Stimulated activated CD8-positive, alpha-beta memory T cell treated with anti-CD3 and anti-CD28 coated beads, Interleukin-7, amount 100 ng/mL, for 48 hours (primary cell): ENCODE results near the gene TMSB10.

Experiments used
- DNase-seq, 2 donors: peaks; one replicate each; pipeline ENCODE4 v3.0.0-alpha.2; 2020; ENCODE audit warnings: low read depth in 1 of 2; ENCODE audit errors: extremely low read depth in 1 of 2

Gene TMSB10

DNA sequence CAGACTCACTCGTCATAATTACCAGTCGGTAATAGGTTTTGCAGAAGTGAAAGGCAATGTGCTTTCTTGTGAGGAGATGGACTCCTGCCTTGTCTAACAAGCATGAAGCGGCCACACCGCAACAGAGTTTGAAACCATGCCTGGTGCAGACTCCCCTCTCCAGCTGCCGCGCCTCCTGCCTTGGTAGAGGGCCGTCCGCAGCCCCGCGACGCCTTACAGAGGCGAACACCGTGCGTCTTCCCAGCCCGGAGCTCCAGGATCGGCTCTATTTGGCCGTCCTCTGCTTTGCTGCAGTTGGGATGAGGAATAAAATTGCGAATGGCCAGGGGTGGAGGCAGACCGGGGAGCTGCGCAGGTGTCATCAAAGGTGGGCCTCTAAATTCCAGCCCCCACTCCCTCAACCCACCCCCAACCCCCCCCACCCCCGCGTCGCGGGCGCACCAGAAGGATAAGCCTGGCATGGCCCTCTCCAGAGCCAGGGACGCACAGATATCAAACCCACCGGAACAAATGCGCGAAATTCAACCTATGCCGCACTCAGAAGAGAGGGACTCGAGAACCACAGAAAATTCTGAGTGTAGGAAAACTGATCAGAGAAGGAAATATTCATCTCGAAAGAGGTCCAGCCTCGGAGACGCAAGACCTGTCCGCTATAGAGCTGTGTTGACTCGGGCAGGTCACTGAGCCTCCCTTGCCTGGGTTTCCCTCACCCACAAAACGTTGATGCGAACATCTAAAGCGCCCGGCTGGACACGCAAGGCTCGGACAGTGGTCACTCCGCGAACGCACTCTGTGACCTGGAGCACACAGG is 25.7 kb upstream of the TMSB10 start:
- no peak for DNase-seq

DNA sequence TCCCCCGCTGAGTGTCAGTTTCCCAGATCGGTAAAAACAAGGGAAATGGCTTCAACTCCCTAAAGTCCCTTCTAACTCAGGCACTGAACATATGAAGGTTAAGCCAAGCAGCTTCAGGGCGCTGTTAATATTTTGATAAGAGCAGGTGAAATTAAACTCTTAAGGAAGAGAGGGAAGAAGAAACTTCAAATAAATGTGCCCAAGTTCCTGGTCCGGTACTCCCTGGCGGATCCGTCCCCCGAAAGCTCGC is 25.1 kb upstream of the TMSB10 start:
- DNase-seq = no peak

DNA sequence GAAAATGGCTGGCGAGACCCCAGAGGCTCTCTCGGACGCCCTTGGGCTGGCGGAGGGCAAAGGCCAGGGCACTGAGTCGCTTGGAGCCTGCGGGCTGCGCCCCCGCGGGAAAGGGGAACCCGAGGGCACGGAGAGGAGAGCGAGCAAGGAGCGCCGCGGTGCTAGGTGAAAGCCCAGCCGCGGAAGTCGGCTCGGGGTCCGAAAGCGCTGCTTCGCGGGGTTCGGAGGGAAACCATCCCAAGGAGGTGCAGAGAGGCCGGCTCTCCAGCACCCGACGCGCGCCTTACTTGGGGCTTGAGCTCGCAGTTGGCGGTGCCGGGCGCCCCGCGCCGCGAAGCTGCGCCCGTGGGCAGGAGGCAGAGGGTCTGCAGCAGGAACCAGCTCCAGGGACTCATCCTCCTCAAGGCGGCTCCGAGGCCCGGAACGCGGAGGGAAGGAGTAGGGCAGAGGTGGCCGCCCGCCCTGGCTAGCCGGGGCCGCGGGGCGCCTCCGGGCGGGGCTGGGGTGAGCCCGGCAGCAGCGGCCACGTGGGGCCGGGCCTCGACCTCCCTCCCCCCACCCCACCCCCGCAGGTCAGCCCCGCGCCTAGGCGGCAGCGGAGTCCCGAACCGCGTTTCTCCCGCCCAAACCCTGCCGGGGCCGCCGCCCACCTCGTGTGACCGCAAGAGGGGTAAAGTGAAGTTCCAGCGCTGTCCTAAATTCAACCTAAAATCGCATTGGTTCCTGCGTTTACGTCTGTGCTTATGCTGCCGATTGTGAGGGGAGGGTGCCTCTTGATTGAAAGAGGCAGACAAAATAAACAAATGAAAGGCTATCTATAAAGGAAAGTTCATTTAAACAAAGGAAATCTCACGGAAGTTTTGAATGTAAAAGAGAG is 24.6 kb upstream of the TMSB10 start, which contains the start of gene TRABD2A:
TRABD2A (minus strand) TSS at position 440 of the 877 bp plus-strand sequence; CDS start at position 395, 45 bp downstream.
- peak in 1 of 2 donors; percentile 63 for DNase-seq

DNA sequence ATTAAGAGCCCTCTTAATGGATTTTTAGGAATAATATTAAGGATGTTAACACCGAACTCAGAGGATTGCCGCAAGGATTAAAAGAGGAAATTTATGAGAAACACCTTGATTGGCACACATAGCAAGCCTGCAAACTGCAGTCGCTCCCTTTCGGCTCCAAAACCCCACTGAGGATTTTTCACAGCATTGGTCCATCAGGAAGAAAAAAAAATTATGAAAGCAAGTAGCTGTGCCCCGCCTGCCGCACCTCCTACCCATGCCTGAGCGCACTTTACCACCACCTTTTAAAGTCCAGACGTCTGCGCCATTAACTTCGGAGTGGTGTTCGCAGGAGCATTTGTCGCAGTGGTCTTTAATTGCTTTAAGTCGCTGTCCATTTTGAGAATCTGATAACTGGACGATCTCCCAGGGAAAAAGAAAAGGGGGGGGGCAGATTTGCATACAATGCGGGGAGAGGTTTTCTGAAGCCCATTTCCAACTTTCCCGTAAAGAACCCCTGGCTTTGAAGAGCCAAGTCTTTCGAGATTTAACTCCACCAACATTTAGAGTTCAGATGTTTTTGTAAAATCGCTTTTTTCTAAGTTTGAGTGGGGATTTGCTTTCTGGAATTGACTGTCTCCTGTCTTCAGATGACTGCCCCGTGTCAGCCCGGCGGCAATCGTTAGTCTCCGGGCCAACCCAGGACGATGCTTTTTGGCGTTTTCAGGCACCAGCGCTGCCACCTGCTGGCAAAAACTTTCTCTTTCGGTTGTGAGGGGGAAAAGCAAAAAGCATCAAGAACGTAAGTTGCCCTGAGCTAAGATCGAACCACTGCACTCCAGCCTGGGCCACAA is 23.7 kb upstream of the TMSB10 start:
- peak; percentile 72 to 78 for DNase-seq

DNA sequence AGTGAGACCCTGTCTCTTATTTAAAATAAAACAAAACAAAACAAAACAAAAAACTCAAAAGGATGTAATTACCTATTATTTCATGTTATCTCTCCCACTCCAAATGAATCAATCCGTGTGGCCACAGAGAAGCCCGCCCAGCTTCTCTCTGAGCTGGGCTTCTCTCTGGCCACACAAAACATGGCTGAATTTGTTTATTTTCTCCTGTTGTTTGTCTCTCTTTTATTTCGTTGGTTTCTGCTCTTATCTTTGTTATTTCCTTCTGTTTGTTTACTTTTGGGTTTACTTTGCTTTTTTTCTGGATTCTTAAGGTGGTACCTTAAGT is 23.1 kb upstream of the TMSB10 start:
- no peak for DNase-seq

DNA sequence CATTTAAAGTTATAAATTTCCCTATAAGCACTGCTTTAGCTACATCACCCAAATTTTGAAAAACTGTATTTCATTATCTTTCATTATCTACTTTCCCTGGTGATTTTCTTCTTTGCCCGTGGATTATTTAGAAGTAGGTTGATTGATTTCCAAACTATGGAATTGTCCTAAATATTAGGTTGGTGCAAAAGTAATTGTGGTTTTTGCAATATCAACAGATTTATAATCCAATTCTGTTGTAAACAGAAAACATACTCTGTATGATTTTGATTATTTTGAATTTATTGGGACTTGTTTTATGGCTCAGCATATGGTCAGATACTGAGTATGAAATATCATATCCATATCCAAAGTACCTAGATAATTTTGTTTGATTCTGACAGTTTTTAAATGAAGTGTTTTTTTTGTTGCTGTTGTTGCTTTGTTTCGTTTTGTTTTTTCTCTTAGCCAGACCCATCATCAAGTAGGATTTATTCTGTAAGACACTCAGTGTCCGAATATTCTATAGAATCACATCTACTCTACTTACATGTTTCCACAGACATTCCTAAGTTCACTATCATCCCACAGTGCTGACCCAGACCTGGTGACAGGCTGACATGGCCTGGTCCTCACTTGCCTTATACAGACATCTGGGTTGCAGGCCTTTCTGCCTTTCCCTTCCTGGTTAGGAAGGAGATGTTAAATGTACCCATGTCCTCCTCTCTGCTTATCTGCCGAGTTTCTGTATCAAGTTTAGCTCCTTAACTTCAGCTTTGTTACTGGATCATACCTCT is 22.5 kb upstream of the TMSB10 start:
- DNase-seq = no peak

DNA sequence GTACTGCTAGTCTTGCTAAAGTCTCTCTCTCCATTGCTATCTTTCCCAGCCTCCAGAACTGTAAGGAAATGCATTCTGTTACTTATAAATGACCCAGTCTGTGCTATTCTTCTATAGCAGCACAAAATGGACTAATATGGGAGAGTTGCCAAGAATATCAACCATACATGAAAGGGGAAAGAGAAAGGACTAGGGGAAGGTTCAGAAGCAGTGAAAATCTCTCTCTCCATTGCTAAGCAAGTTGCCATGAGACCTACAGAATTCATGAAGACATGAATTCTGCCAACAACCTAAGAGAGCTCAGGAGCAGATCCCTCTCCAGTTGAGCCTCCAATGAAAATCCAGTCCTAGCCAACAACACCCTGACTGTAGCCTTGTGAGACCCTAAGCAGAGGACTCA is 21.0 kb upstream of the TMSB10 start:
- no peak for DNase-seq

DNA sequence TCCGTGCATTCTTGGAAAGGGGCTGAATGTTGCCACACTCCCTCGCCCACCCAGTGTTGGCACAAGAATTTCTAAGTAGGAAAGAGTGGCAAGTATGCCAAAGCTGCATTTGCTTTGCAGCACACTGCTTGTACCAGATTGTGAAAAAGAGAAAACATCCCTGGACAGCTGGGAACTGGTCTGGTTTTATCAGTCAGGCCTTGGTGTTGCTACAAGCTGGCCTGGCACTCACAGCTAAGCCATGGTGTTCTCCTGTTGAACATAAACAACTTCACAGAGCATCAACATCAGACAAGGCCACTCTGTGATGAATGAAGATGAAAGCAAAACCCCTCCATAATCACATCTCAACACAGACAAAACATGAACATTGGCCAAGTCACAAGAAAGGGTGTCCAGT is 20.3 kb upstream of the TMSB10 start:
- no peak for DNase-seq

DNA sequence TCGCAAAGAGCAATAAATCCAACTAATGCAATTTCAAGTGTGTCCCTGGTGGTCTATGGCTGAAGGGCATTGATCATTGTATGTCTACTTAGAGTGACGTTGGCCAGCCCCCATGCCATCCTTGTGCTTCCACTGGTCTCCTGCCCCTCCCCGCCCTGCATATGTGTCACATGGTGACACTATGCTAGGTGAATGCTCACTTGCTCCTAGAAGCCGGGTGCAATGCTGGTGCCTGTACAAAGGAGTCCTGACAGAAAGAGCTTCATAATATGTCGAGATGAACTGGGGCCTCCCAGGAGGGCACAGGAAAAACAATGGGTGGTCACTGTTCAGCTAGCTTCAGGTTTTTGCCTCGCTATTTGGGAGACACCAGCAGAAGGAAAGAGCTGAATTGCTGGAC is 18.7 kb upstream of the TMSB10 start:
- no peak for DNase-seq

DNA sequence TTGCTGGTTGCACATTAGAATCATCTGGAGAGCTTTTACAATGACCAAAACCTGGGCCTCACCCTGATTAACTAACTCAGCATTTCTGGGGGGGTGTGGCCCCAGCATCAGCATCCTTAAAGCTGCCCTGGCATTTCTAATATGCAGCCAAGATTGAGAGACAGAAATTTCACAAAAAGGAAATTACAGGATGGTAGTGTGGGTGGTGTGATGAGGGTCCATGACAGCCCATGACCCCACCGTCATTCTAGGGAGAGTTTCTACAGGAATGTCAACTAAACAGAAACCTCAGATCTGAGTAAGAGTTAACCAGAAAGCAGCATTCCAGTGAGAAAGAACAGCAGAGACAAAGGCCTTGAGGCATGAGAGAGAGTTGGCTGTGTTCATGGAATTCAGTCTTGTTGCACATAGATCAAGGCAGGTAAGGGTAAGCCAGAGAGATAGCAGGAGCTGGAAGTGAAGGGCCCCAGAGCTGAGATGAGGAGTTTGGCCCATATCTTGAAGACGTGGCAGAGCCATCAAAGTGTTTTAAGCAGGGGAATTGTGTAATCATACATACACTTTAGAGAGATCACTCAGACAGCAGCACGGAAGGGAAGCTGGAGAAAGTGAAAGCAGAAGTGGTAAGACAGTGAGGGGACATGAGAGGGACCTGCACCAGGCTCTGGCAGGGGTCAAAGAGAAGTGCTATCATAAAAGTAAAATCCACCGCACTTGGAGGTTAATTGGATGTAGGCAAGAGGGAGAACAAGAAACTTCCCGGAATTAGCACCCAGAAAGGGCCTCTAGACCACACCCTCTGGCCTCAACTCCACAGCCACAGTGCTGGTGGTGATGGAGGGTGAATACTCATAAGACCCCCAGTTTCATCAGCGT is 16.8 kb upstream of the TMSB10 start:
- DNase-seq = no peak

DNA sequence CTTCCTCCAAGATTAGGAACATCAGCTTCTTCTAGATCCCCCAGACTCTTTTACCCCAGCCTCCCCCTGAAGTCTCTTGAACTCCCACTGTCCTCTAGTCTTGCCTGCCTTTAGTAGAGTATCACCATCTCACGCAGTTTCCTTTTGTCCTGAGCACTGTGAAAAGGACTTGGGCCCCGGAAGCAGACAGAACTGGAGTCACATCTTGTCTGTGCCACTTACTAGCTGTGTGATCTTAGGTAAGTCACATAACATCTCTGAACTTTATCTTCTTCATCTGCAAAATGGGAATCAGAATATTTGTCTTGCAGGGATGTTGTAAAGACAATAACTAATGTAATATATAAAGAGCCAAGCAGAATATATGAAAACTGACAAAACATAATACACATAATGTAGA is 16.1 kb upstream of the TMSB10 start:
- DNase-seq = no peak

DNA sequence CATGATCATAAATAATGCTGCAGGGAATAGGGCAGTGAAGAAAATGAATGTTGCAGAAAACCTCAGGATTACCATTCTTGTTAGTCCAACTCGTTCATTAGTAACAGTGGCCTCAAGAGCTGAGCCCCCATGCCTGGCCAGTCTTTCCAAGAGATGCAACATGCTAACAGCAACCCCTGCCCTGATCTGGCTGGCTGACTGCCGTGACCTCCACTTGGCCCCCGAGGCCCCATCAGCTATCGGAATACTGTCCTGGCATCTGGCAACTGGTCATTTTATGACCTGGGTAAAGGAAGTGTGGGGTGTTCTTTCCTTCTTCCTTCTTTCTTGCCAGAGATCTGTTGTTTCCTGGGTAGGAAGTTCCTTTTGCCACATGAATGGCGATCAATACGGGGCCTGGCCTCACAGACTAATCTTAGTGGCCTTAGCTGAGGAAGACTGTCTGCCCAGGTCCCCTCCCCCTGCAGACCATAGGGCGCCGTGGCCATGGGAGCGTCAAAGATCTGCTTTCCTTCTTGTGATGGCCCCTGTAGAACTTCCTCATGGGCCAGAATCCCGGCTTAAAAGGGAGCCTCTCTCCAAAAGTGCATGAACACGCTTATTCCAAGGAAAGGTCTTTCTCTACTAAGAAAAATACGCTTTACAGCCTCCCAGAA is 14.0 kb upstream of the TMSB10 start:
- DNase-seq = no peak

DNA sequence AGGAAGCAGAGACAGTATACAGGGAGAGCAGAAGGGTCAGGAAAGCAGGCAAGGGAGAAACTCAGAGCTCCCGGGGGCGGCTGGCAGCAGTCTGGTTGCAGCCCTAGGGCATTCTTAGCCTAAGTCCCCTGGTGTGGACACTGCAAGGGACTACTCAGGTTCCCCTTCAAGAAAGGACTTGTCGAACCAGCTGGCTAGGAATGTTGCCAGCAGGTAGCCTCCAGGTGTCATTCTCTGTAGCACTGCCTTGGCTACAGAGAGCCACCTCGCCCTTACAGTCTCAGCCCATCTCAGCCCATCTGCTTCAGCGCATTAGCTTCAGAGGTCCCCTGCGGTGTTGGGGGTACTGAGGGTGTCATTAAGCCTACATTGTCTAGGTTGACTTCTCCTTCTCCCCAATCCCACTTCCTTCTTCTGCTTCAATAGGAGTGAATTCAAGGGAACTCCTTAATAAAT is 11.3 kb upstream of the TMSB10 start:
- DNase-seq = no peak

DNA sequence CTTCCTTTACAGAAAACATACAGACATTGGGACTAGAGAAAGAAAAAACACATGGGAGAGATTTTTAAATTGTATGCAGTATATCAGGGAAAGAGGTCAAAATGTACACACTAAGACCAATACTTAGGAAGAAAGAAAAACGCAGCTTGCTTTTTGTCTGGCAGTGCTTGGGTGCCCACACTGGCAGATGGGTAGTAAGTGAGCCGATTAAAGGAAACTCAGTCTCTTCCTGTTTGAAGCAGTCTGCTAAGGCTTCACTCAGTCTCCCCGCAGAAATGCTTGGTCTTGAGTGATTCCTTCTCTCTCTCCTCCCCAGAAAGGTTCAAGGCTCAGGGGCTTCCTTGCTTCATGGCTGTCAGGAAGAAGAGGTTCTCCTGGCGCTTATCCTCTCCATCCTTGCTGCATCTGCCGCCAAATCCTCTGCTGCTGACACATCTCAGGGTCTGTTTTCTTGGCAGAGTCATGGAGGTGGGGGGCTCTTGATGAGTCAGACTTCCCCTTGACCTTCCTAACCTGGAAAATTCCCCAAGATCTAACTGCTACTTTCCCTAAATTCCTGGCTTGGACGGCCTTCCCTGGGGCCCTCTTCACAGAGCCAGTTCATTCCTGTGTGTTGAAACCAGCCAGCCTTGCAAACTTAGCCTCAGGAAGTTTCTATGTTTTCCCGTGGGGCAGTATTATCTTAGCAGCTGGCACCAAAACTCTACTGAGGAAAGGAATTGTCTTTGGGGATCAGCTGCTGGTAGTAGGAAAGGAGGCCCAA is 10.5 kb upstream of the TMSB10 start:
- DNase-seq = no peak

DNA sequence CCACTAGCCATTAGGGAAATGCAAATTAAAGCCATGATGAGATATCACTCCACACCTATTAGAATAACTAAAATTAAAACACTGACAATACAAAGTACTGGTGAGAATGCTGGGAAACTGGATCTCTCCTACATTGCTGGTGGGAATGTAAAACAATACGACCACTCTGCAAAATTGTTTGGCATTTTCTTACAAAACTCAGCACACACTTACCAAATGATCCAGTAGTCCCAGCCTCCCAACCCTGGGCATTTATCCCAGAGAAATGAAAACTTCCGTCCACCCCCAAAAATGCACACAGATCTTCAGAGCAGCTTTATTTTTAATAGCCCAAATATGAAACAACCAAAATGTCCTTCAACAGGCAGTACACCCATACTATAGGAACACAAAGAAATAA is 8.9 kb upstream of the TMSB10 start:
- no peak for DNase-seq

DNA sequence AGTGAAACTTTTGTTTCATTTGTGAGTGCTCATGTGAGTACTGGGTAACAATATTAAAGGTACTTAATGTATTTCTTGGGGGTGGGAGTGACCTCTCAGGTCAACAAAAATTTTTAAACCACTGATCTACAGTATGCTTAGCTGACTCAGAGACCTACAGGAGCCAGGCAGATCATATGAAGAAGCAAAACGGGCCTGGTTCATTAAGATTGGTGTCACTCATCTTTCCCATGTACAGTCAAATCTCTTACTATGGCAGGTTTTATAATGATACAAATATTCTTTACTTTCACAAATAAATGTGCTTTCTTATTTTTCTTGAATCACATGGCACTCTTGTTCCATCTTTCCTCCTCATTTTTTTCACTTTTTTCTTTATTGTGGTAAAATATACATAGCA is 7.7 kb upstream of the TMSB10 start:
- no peak for DNase-seq

DNA sequence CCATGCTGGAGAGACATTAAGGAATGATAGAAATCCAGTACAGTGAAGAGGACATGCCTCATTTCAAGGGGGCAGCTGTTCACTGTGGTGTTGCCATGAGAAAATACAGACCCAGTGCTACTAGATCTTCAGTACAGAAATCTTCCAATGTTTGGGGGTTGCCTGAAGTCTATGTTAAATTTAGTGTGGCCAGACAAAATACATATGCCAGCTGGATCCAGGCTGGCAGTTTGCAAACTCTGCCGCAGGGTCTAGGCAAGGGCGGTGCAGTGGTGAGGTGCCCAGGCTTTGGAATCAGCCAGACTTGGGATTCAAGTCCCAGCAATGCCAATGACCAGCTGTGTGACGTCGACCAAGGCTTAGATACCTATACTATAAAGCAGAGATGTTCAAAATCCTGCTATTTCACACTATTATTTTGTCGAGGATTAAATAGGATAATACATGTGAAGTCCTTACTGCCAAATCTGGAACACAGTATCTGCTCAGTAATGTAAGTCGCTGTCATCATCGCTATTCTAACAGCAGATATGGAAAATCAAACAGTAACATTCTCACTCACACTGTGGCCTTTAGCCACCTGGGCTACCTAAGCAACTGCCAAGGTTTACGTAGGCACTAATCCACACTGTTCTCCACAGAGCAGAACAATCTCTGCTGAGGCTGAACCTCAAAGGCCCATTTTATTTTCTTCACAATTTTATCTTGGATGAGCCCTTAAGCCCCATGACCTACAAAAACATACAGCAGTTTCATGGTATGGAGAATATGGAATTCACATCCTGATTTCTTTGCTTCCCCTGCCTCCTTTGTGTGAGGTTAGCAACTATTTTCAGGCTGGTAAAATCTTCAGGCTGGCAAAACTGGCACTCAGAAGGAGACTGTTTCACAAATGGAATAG is 5.9 kb upstream of the TMSB10 start:
- no peak for DNase-seq
